BLaER1 (cell line): Measurements from ENCODE around the gene RPTOR.
A peak's percentile ranks its signal among the peaks of the same experiment; 100 is the strongest.

Source experiments
- H3K27ac ChIP-seq: shearing (Covaris generic); formaldehyde crosslinking; 2 replicates; pipeline ENCODE4 v1.8.1; 2022
- H3K27me3 ChIP-seq: shearing (Covaris generic); formaldehyde crosslinking; 2 replicates; pipeline ENCODE4 v1.8.1; 2022
- H3K36me3 ChIP-seq: shearing (Covaris generic); formaldehyde crosslinking; 2 replicates; pipeline ENCODE4 v1.8.1; 2022
- H3K4me1 ChIP-seq: shearing (Covaris generic); formaldehyde crosslinking; 2 replicates; pipeline ENCODE4 v1.8.1; 2022
- H3K4me2 ChIP-seq: shearing (Covaris generic); formaldehyde crosslinking; 2 replicates; pipeline ENCODE4 v1.8.1; 2022
- H3K4me3 ChIP-seq: shearing (Covaris generic); formaldehyde crosslinking; 2 replicates; pipeline ENCODE4 v1.8.1; 2022
- H3K9ac ChIP-seq: shearing (Covaris generic); formaldehyde crosslinking; 2 replicates; pipeline ENCODE4 v1.8.1; 2022
- H3K9me3 ChIP-seq: shearing (Covaris generic); formaldehyde crosslinking; 2 replicates; pipeline ENCODE4 v1.8.1; 2022
- H4K20me1 ChIP-seq: shearing (Covaris generic); formaldehyde crosslinking; 2 replicates; pipeline ENCODE4 v1.8.1; 2022
- Cebpa-rat ChIP-seq: shearing (Covaris generic); IDR thresholded peaks from 2 replicates; pipeline ENCODE4 v1.8.1; 2022

The RPTOR gene

GRCh38 chr17:80701730-80702129 is 157.1 kb downstream of the RPTOR start:
- no peak overlapping the region for H3K4me2 ChIP-seq
- peaks cover 62% of the 10 kb centered on the region for H3K4me1 ChIP-seq
- no peaks in the 10 kb centered on the region for H3K36me3 ChIP-seq
- no peak overlapping the region for H3K4me3 ChIP-seq
- H4K20me1 ChIP-seq = peaks cover 97% of the 10 kb centered on the region
- H3K9me3 ChIP-seq = peaks cover 5% of the 10 kb centered on the region; the same call in 1 of the 2 replicates
- H3K27ac ChIP-seq = no peak overlapping the region
- no peak for TF ChIP-seq Cebpa-rat
- H3K9ac ChIP-seq = no peak overlapping the region
- H3K27me3 ChIP-seq = no peaks in the 10 kb centered on the region

- Histone ChIP-seq H3K27me3 (no peaks in the 10 kb centered on the region), H3K36me3 (peaks cover under 1% of the 10 kb centered on the region; the same call in 1 of the 2 replicates), H3K9ac (no peak overlapping the region), H3K4me3 (no peak overlapping the region), H3K9me3 (peaks cover 5% of the 10 kb centered on the region; the same call in 1 of the 2 replicates), H3K4me2 (peak overlapping the region; percentile 63), H4K20me1 (peaks cover 97% of the 10 kb centered on the region), H3K27ac (no peak overlapping the region), H3K4me1 (peaks cover 62% of the 10 kb centered on the region)
- TF ChIP-seq Cebpa-rat = no peak
These were observed 157.9 kb downstream of the RPTOR start for GRCh38 chr17:80702315-80703141.

GRCh38 chr17:80703142-80703478 is 158.5 kb downstream of the RPTOR start:
- Histone ChIP-seq H3K4me2 (peak overlapping the region; percentile 63), H3K36me3 (peaks cover 7% of the 10 kb centered on the region; the same call in 1 of the 2 replicates), H3K4me3 (no peak overlapping the region), H3K9me3 (peaks cover 5% of the 10 kb centered on the region; the same call in 1 of the 2 replicates), H3K4me1 (peaks cover 59% of the 10 kb centered on the region), H4K20me1 (peaks cover 96% of the 10 kb centered on the region), H3K27ac (no peak overlapping the region), H3K27me3 (no peaks in the 10 kb centered on the region), H3K9ac (no peak overlapping the region)
- TF ChIP-seq Cebpa-rat = no peak

GRCh38 chr17:80704381-80704819 is 159.8 kb downstream of the RPTOR start:
- no peak overlapping the region for H3K4me3 ChIP-seq
- 0 out of 2 replicates have a peak overlapping the region, but pooled peaks have one; percentile 3 for H3K27ac ChIP-seq
- H3K4me2 ChIP-seq = peak overlapping the region; percentile 63
- no peaks in the 10 kb centered on the region for H3K27me3 ChIP-seq
- peaks cover 49% of the 10 kb centered on the region for H3K4me1 ChIP-seq
- H3K9me3 ChIP-seq = peaks cover 5% of the 10 kb centered on the region; the same call in 1 of the 2 replicates
- peaks cover 20% of the 10 kb centered on the region for H3K36me3 ChIP-seq
- TF ChIP-seq Cebpa-rat = no peak
- peaks cover 93% of the 10 kb centered on the region for H4K20me1 ChIP-seq
- no peak overlapping the region for H3K9ac ChIP-seq

GRCh38 chr17:80704894-80705293 is 160.3 kb downstream of the RPTOR start:
- TF ChIP-seq Cebpa-rat = no peak
- peak overlapping the region; percentile 3; the same call in 1 of the 2 replicates for H3K27ac ChIP-seq
- H3K4me1 ChIP-seq = peaks cover 49% of the 10 kb centered on the region

GRCh38 chr17:80705988-80706387 is 161.3 kb downstream of the RPTOR start:
- no peak for TF ChIP-seq Cebpa-rat
- no peaks in the 10 kb centered on the region for H3K9me3 ChIP-seq
- no peak overlapping the region for H3K4me3 ChIP-seq
- peaks cover 27% of the 10 kb centered on the region for H3K36me3 ChIP-seq
- H3K27ac ChIP-seq = no peak overlapping the region
- no peak overlapping the region for H3K4me2 ChIP-seq
- peaks cover 87% of the 10 kb centered on the region for H4K20me1 ChIP-seq
- H3K27me3 ChIP-seq = no peaks in the 10 kb centered on the region
- H3K9ac ChIP-seq = no peak overlapping the region
- peaks cover 49% of the 10 kb centered on the region for H3K4me1 ChIP-seq

More at GRCh38 chr17:80704894-80705293, 160.3 kb downstream of the RPTOR start:
- no peak overlapping the region for H3K4me3 ChIP-seq
- H3K9me3 ChIP-seq = peaks cover 1% of the 10 kb centered on the region; the same call in 1 of the 2 replicates
- H3K27me3 ChIP-seq = no peaks in the 10 kb centered on the region
- peaks cover 24% of the 10 kb centered on the region for H3K36me3 ChIP-seq
- peak overlapping the region; percentile 63 for H3K4me2 ChIP-seq
- H4K20me1 ChIP-seq = peaks cover 90% of the 10 kb centered on the region
- no peak overlapping the region for H3K9ac ChIP-seq

- peaks cover 87% of the 10 kb centered on the region for H4K20me1 ChIP-seq
- peaks cover 46% of the 10 kb centered on the region for H3K4me1 ChIP-seq
- H3K9me3 ChIP-seq = no peaks in the 10 kb centered on the region
- no peak overlapping the region for H3K4me3 ChIP-seq
- H3K9ac ChIP-seq = no peak overlapping the region
- H3K27ac ChIP-seq = no peak overlapping the region
- H3K27me3 ChIP-seq = no peaks in the 10 kb centered on the region
- TF ChIP-seq Cebpa-rat = no peak
- peaks cover 27% of the 10 kb centered on the region for H3K36me3 ChIP-seq
- no peak overlapping the region for H3K4me2 ChIP-seq
These were observed 161.8 kb downstream of the RPTOR start for GRCh38 chr17:80706463-80706867.

GRCh38 chr17:80708480-80708879 is 163.8 kb downstream of the RPTOR start:
- H3K4me1 ChIP-seq = peaks cover 26% of the 10 kb centered on the region
- no peak for TF ChIP-seq Cebpa-rat
- H3K4me3 ChIP-seq = no peak overlapping the region
- no peaks in the 10 kb centered on the region for H3K27me3 ChIP-seq
- H3K27ac ChIP-seq = no peak overlapping the region
- no peak overlapping the region for H3K4me2 ChIP-seq
- peaks cover 27% of the 10 kb centered on the region for H3K36me3 ChIP-seq
- H3K9me3 ChIP-seq = no peaks in the 10 kb centered on the region
- no peak overlapping the region for H3K9ac ChIP-seq
- H4K20me1 ChIP-seq = peaks cover 86% of the 10 kb centered on the region

- Histone ChIP-seq H3K4me1 (peaks cover 19% of the 10 kb centered on the region), H3K9me3 (no peaks in the 10 kb centered on the region), H3K27ac (no peak overlapping the region), H3K4me2 (no peak overlapping the region), H4K20me1 (peaks cover 79% of the 10 kb centered on the region), H3K27me3 (no peaks in the 10 kb centered on the region), H3K36me3 (peaks cover 27% of the 10 kb centered on the region), H3K9ac (no peak overlapping the region), H3K4me3 (no peak overlapping the region)
- TF ChIP-seq Cebpa-rat = no peak
These were observed 164.6 kb downstream of the RPTOR start for GRCh38 chr17:80709090-80709695.
